Measurements from ENCODE around the gene NCOA3.

DNA sequence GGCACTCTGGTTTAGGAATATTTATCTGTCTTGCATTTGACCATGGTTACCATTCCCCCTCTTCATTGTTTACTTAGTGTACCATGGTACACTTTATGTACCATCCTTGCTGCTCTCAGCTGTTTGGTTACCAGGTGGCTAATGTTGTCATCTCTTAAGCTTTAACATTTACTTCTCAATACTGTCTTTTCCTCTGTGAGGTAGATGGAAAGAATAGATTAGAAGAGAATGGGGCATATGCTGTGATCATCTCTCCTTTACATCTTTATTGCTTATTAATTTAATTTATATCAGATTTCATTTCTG is 109.2 kb downstream of the NCOA3 start:
- TF ChIP-seq, protein P1, sequence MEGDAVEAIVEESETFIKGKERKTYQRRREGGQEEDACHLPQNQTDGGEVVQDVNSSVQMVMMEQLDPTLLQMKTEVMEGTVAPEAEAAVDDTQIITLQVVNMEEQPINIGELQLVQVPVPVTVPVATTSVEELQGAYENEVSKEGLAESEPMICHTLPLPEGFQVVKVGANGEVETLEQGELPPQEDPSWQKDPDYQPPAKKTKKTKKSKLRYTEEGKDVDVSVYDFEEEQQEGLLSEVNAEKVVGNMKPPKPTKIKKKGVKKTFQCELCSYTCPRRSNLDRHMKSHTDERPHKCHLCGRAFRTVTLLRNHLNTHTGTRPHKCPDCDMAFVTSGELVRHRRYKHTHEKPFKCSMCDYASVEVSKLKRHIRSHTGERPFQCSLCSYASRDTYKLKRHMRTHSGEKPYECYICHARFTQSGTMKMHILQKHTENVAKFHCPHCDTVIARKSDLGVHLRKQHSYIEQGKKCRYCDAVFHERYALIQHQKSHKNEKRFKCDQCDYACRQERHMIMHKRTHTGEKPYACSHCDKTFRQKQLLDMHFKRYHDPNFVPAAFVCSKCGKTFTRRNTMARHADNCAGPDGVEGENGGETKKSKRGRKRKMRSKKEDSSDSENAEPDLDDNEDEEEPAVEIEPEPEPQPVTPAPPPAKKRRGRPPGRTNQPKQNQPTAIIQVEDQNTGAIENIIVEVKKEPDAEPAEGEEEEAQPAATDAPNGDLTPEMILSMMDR (IDR thresholded peaks at IDR 0.05; ENCODE audit: low read depth, low read length, poor library complexity, severe bottlenecking), result no peak
- TF ChIP-seq EZH2phosphoT487 (IDR thresholded peaks at IDR 0.05; ENCODE audit: borderline replicate concordance, low read length), result no peak
